GM18498 (cell line): ENCODE measurements around the gene CD300LB.
A peak's percentile ranks its signal among the peaks of the same experiment; 100 is the strongest.
"Not testable (repeated sequence)": the region's sequence is repeated elsewhere in the genome, so short reads cannot be mapped to it uniquely, and the experiment has no call there.

Experiments
- ATAC-seq: cut with Tn5 transposase; IDR thresholded peaks from one replicate; pipeline ENCODE4 v1.9.1; 2021; ENCODE audit warnings: mild to moderate bottlenecking, moderate library complexity; ENCODE audit not compliant: unreplicated experiment

CD300LB gene

DNA sequence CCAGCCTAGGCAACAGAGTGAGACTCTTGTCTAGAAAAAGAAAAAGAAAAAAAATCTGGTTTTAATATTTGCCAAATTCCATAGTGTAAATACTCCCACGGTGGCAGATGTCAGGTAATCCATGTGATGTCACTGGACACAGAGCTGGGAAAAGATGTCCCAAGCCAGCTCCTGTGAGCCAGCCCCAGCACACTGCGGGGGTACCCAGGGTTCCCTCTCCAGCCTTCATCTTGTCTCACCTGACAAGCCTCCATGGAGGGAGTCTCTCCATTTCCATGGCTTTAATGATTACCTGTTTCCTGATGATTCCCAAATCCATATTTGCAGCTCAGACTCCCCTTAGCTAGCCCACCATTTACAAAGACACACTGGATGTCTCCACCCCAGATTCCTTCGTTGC is 4.6 kb downstream of the CD300LB start:
- no peak for ATAC-seq

DNA sequence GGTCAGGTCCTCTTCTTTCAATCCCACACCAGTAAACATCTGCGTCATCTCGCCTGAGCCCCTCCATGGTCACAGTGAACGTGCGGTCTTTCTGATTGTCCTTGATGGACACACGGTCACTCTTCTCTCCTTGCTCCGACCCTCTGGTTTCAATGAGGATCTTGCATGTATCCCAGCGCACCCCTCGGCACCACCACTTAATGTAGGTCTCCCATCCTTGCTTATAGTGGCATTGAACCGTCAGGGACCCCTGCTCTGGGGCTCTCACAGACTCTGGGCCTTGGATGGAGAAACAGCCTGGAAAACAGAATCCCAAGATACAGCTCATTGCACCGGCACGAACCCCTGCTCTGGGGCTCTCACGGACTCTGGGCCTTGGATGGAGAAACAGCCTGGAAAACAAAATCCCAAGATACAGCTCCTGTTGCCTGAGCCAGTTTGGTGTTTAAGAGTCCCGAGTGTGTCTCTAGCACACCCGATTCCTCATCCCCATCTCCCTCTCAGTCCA is 5.4 kb downstream of the CD300LB start:
- no peak for ATAC-seq

DNA sequence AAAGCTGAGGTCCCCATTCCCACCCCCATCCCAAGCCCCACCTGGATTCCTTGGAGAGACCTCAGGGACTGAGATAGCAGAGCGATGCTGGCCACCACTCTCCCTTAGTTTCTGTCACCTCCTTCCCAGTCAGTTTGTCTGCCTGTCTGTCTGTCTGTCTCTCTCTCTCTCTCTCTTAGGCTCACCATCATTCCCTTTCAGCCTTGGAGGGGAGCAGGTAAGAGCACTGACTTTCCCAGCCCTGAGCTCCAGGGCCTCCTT is 5.9 kb downstream of the CD300LB start:
- no peak for ATAC-seq

DNA sequence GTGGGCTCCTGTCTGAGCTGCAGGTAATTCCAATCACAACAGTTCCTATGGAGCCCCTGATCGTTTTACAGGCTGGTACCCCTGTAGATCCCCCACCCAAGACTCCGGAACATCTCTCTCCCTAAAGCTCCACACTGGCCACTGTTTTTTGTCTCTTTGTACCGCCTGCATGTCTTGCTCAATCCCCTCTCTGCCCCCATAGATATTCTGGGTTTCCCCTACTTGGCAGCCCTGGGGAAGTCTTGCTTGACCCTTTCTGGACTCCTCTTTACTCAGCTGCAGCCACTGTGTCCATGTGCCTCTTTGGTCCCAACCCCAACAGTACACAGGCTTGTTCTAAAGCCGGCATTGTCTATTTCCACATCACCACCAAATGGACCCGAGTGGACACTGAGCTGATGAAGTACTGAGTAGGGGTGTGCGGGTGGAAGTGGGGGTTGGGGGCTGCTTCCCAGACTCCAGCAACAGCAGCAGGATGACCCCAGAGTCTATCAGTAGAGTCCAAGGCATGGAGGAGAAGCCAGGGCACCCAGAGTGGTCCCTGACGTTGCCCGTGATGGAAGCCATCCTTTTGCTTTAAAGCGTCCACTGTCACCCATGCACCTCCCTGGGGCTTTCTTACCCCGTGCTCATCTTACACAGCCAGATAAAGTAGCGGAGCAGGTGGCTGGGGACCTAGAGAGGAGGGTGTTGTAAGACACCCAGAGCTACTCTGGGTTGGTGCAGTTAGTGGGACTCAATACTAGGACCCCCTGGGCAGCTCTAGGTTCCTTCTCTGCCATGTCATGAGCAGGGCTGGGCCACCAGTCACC is 6.4 kb downstream of the CD300LB start:
- no peak for ATAC-seq

DNA sequence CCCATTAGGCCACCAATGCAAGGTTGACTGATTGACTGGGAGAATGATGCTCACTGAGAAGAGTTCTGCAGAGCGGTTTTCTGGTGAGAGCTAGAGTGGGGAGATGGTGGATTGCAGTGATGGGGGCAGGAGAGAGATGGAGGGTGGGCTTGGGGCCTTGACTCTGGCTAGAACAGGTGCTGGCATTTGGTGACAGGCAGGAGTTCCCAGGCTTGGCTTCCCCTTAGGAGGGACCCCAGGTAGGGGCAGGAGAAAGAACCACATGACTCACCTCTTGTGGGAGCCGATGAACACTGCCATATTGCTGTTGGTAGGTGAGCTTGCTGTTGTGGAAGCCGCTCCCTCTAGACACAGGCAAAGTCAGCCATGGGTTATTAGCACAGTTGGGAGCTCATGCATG is 8.0 kb downstream of the CD300LB start:
- ATAC-seq, result no peak

DNA sequence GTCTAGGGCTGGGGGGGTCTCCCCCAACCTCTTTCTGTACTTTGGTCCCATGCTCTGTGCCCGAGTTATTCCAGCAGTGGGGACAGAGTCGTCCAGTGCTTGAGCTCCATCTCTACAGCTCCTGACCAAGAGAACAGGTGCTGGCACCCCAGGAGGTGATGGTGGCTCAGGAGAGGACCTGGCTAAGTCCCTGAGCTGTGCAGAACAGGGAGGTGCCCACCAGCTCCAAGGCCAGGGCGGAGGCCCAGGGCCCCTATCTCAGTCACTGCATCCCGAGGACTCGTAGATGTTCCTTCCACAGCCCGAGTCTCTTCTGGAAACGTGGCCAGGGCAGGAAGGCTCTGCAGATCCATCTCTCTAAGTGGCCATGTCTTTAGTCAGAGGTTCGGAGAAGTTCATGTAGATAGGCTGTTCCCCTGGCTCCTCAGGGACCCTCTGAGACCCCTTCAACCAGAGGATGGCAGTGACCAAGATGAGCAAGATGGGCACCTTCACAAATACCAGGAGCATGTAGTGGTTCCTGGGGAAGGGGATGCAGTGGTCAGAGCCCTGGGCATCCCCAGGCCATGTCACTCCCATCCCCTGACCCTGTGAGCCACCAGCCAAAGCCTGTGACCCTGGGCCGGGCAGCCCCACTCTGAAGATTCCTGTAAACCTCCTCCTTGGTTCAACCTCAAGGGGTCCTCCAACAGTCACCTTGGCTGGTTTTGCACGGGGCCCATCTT is 8.7 kb downstream of the CD300LB start:
- no peak for ATAC-seq

DNA sequence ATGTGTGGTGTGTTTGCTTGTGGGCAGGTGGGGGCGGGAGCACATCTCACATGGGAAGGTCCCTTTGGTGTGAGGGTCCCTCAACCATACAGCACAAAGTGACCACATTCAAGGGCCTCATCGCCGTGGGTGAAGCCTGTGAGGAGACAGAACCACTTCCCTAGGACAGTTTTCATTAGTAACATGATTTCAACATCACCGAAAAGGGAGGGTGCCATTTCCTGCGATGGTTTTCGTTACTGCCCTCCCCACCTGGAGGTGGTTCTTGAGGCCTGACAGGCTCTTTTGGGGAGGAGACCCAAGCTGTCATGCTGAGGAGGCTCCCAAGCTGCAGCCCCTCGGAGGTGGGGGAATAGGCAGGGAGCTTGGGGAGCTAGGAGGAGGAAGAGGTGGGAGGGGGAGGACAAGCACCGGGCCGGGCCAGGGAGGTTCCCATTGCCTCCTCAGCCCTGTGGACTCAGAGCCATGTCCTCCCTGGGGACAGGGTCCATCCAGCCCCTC is 9.5 kb downstream of the CD300LB start:
- ATAC-seq, result peak; percentile 41

DNA sequence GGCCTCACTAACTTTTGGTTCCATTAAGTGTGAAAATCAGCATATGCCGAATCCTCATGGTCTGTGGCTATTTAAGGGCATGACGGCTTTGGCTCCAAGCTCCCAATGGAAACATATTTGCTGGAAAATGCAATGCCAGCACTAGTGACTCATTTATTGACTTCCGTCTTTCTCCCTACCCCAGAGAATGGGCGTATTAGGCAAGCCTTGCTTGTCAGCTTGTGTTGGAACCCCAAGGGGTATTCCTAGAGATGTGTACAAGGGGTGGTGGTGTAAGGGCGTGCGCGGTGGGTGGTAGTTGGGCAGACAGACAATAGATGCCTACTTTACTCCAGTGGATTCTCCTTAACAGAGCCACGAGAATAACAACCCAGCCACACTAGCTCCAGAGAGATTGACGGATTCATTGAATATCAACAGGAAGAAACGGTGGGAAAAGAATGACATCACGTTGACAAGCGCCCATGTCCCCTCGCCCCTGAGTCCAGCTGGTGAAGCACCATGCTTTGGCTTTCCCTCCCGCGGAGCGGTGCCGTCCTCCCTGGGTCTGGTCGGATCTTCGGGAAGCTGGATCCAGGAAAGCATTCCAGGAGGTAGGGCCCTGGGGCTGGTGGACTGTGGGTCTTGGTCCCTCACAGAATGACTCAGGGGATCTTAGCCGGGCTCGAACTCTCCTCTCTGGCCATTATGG is 10.3 kb downstream of the CD300LB start:
- no peak for ATAC-seq

DNA sequence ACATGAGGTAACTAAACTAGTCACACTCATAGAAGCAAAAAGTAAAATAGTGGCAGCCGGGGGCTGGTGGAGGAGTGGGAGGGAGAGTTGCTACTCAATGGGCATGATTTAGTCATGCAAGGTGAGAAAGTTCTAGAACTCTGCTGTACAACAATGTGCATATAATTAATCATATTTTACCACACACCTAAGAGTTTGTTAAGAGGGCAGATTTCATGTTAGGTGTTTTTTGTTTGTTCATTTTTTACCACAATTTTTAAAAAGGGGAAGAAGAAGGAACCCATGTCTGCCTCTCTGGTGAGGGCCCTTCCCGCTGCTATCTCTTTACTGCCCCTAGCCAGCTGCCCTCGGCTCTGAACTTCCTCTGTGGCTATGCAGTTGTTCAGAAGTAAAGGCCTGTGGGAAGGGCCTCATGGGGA is 11.2 kb downstream of the CD300LB start:
- no peak for ATAC-seq

DNA sequence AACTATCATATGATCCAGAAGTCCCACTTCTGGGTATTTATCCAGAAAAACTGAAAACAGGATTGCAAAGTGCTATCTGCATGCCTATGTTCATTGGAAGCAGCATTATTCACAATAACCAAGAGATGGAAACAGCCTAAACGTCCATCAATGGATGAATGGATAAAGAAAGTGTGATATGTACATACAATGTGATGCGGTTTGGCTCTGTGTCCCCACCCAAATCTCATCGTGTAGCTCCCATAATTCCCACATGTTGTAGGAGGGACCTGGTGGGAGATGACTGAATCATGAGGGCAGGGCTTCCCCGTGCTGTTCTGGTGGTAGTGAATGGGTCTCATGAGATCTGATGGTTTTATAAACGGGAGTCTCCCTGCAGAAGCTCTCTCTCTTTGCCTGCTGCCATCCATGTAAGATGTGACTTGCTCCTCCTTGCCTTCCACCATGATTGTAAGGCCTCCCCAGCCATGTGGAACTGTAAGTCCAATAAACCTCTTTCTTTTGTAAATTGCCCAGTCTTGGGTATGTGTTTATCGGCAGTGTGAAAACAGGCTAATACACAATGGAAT is 12.8 kb downstream of the CD300LB start:
- not testable (repeated sequence) for ATAC-seq

DNA sequence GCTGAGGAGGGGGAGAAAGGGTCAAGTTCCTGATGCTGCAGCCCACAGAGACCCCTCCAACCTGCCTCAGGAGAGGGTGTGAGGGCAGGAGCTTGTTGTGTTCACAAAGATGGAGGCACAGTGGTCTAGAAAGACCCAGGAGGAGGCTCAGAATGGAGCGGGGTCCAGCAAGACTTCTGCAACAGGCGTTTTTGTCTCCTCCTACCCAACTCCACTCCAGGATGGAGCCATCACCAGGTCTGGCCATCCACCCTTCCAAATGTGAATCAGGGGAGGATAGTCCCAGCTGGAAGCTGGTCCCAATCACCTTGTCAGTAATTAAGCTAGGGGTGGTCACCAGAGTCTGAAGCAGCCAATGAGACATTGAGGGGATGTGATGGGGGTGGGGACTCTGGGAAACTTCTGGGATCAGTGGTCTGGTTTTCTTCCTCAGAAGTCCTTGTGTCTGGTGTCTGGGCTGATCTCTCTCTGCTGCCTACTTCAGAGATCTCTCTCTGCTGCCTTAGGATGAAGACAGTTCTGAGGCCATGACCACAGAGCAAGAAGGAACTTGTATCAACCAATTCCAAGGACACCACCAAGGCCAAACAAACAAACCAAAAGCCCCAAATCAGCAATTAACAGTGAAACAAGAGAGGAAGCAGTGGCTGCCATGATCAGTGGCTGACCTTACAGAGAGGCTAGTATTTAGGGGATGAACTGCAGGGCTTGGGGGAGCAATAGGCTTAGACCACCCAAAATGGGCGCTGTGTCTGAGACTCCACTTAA is 14.5 kb downstream of the CD300LB start:
- ATAC-seq, result no peak

DNA sequence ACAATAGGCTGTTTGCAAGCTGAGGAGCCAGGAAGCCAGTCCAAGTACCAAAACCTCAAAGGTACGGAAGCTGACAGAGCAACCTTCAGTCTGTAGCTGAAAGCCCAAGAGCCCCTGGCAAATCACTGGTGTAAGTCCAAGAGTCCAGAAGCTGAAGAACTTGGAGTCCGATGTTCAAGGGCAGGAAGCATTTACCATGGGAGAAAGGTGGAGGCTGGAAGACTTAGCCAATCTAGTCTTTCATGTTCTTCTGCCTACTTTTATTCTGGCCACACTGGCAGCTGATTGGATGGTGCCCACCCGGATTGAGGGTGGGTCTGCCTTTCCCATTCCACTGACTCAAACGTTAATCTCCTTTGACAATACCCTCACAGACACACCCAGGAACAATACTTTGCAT is 15.3 kb downstream of the CD300LB start:
- ATAC-seq, result no peak

DNA sequence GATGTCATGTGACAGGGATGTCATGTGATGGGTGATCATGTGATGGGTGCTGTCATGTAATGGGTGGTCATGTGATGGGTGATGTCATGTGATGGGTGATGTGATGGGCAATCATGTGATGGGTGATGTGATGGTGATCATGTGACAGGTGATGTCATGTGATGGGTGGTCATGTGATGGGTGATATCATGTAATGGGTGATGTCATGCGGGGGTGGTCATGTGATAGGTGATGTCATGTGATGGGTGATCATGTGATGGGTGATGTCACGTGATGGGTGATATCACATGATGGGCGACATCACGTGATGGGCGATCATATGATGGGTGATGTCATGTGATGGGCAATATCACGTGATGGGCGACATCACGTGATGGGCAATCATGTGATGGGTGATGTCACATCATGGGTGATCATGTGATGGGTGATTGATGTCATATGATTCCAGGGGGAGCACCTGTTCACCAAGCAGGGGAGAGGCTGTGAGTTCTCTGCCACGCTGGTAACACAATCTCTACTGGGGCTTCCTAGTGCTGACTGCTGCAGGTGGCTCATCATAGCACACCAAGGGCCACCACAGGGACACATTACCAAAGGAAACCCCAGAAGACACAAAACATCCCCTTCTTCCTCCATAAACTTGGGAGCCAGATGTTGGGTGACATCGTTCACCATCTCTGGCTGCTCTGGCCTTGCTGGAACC is 16.5 kb downstream of the CD300LB start:
- ATAC-seq, result no peak

DNA sequence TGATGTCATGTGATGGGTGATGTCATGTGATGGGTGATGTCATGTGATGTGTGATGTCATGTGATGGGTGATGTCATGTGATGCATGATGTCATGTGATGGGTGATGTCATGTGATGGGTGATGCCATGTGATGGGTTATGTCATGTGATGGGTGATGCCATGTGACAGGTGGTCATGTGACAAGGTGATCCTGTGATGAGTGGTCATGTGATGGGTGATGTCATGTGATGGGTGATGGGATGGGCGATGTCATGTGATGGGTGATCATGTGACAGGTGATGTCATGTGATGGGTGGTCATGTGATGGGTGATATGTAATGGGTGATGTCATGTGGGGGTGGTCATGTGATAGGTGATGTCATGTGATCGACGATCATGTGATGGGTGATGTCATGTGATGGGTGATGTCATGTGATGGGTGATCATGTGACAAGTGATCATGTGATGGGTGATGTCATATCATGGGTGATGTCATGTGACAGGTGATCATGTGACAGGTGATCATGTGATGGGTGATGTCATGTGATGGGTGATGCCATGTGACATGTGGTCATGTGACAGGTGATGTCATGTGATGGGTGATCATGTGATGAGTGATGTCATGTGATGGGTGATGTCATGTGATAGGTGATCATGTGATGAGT is 17.2 kb downstream of the CD300LB start:
- ATAC-seq, result no peak

DNA sequence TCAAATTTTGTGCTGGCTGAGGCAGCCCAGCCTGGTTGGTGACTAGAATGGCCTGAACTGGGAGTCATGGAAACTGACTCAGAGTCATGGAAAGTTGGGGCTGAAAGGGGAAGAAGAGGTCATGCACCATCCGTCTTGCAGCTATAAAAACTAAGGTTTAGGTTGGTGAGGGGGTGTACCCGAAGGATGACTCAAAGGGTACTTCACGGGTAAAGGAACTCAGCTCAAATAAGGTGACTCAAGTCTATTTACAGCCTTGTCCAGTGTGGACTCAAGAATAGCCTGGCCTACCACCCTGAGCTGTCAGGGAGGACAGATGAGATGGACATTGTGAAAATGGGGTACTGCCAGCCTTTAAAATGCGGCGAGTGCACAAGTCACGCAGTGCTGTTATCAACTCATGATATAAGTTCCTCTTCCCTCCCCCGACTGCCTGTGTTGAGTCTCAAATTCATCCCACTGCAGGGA is 18.6 kb downstream of the CD300LB start:
- peak; percentile 56 for ATAC-seq

DNA sequence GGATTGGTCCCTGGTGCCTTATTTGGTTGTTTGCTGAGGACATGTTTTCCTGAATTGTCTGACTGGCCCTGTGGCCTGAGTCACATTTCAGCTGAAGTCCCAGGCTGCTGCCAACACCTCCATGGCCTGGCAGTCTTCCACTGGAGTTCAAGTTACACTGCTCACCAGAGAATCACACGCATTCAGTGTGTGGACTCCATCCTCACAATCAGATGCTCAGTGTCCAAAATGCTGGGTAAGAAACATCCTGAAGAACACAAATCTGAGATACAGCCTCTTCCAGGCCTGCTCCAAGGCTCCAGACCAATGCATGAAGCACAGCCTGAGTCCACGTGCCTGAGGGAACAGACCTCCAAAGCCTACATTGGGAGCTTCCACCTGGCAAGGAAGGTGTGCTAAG is 19.2 kb downstream of the CD300LB start:
- ATAC-seq, result no peak

DNA sequence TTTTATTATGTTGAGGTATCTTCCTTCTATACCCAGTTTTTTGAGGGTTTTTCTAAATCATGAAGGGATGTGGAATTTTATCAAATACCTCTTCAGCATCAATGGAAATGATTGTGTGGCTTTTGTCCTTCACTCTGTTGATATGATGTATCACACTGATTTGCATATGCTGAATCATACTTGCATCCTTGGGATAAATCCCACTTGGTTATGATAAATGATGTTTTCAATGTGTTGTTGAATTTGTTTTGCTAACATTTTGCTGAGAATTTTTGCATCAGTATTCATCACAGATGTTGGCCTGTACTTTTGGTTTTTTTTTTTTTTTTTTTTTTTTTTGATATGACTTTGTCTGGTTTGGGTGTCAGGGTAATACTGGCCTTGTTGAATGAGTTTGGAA is 23.1 kb downstream of the CD300LB start:
- no peak for ATAC-seq

DNA sequence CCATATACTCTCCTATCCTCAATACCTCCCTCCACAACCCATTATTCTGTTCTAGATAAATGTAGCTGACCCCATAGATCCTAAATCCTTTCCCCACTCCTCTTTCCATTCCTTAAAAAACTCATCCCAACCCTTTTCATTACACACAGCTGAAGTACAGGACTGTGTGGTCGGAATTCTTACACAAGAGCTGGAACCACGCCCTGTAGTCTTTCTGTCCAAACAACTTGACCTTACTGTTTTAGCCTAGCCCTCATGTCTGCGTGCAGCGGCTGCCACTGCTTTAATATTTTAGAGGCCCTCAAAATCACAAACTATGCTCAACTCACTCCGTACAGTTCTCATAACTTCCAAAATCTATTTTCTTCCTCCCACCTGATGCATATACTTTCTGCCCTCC is 27.3 kb downstream of the CD300LB start:
- not testable (repeated sequence) for ATAC-seq

DNA sequence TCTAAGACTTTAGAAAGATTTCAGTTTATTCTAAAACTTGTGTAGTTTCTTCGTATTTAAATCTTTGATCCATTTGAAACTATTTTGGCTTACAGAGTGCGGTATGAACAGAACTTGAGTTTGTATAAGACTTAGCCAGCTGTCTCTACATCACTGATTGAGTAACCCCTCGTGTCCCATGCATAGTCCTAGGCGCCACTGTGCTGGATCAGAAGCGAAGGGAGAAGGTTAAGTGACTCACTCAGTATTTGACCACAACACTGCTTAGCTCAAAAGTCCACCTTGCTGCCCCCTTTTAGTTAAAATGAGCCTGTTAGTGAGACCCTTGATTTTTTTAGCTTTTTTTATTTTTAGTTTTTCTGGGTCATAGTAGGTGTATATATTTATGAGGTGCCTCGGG is 28.4 kb downstream of the CD300LB start:
- ATAC-seq, result no peak
